CD4-positive, alpha-beta T cell treated with Interleukin-6 for 4 hours (primary cell): Measurements from ENCODE around the gene KDM4F.
A peak's percentile ranks its signal among the peaks of the same experiment; 100 is the strongest.

Experiments used
- DNase-seq: peaks from one replicate; pipeline ENCODE4 v3.0.0-alpha.2; 2020; ENCODE audit warnings: mixed read lengths

Gene KDM4F

GRCh38 chr11:95066716-95067038, 17.5 kb downstream of the KDM4F start, which contains the start of gene SRSF8:
Gene SRSF8, plus strand, starts transcription at chr11:95066919. Its CDS starts 308 bp downstream, at chr11:95067227.
- no peak for DNase-seq

- DNase-seq: peak; percentile 79
Measured at GRCh38 chr11:95067039-95067840, 18.0 kb downstream of the KDM4F start.

GRCh38 chr11:95067841-95068219, 18.6 kb downstream of the KDM4F start:
- DNase-seq: no peak

- peak; percentile 74 for DNase-seq
Measured at GRCh38 chr11:95068549-95068948, 19.3 kb downstream of the KDM4F start.

GRCh38 chr11:95070471-95070870, 21.2 kb downstream of the KDM4F start:
- DNase-seq: no peak

GRCh38 chr11:95072948-95073347, 23.7 kb downstream of the KDM4F start:
- DNase-seq: no peak

GRCh38 chr11:95074792-95075563, 25.8 kb downstream of the KDM4F start:
- DNase-seq: no peak

- DNase-seq: no peak
Measured at GRCh38 chr11:95076416-95076815, 27.2 kb downstream of the KDM4F start.

- no peak for DNase-seq
Measured at GRCh38 chr11:95076981-95077380, 27.8 kb downstream of the KDM4F start.

- DNase-seq: no peak
Measured at GRCh38 chr11:95078526-95078925, 29.3 kb downstream of the KDM4F start.

- DNase-seq: no peak
Measured at GRCh38 chr11:95081010-95081409, 31.8 kb downstream of the KDM4F start.

GRCh38 chr11:95081412-95081811, 32.2 kb downstream of the KDM4F start:
- no peak for DNase-seq

- no peak for DNase-seq
Measured at GRCh38 chr11:95082576-95083001, 33.4 kb downstream of the KDM4F start.

GRCh38 chr11:95084509-95084908, 35.3 kb downstream of the KDM4F start:
- DNase-seq: no peak

- DNase-seq: no peak
Measured at GRCh38 chr11:95085117-95085816, 36.0 kb downstream of the KDM4F start.

- no peak for DNase-seq
Measured at GRCh38 chr11:95086151-95086550, 36.9 kb downstream of the KDM4F start.

- DNase-seq: no peak
Measured at GRCh38 chr11:95086836-95087570, 37.8 kb downstream of the KDM4F start.

GRCh38 chr11:95088946-95089619, 39.9 kb downstream of the KDM4F start:
- DNase-seq: peak; percentile 26

- DNase-seq: peak; percentile 88
Measured at GRCh38 chr11:95089620-95090542, 40.7 kb downstream of the KDM4F start, which contains the start of gene ENDOD1. Gene ENDOD1, plus strand, starts transcription at chr11:95089846. Its CDS starts 82 bp downstream, at chr11:95089928.

GRCh38 chr11:95091663-95092180, 42.5 kb downstream of the KDM4F start:
- no peak for DNase-seq
